GM18861 (cell line): ENCODE results near the gene RSPO3.
"Not testable (repeated sequence)": the region's sequence is repeated elsewhere in the genome, so short reads cannot be mapped to it uniquely, and the experiment has no call there.

Experiments used
- ATAC-seq: cut with Tn5 transposase; IDR thresholded peaks from one replicate; pipeline ENCODE4 v1.9.1; 2021; ENCODE audit not compliant: unreplicated experiment

RSPO3 gene

DNA sequence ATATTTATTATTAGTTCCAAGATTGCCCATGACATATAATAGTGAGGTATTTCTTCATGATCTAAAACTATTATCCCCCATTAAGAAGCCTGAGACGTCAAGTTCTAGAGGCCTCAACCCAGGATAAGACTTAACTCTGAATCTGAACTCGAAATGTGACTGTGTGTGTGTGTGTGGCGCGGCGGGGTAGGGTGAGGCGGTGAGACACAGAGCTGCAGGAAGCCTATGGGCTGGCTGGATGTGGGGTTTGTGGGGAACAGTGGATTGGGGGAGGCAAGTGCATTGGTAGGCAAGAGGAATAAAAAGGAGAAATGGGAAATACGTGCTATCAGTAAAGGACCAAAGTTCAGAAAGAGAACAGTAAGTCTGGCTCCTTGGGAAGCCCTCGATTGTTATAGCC, 81.6 kb downstream of the RSPO3 start:
- ATAC-seq, result no peak

GRCh38 chr6:127201321-127201720, 82.8 kb downstream of the RSPO3 start:
- no peak for ATAC-seq

DNA sequence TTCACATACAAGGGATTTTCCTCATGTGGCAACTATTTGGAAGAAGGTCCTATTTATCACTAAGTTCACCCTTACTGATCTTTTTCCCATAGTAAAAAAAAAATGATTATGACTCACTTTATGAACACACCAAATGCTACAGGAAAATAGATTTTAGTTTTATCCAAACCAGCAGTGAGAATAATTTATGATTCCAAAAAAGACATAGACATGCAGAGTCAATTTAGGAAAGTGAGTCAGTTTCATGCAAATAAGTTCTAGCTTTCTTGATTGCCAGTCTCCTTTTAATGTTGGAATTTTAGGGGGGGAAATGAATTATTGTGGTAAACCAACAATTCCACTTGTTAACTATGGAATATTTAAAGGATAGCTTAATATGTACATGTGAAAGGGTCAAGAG, 84.2 kb downstream of the RSPO3 start:
- no peak for ATAC-seq

GRCh38 chr6:127204281-127204680, 85.8 kb downstream of the RSPO3 start:
- ATAC-seq, result no peak

GRCh38 chr6:127205036-127205435, 86.6 kb downstream of the RSPO3 start:
- no peak for ATAC-seq

GRCh38 chr6:127206531-127207095, 88.1 kb downstream of the RSPO3 start:
- no peak for ATAC-seq

- ATAC-seq, result no peak
Measured at GRCh38 chr6:127207591-127208120, 89.2 kb downstream of the RSPO3 start.

DNA sequence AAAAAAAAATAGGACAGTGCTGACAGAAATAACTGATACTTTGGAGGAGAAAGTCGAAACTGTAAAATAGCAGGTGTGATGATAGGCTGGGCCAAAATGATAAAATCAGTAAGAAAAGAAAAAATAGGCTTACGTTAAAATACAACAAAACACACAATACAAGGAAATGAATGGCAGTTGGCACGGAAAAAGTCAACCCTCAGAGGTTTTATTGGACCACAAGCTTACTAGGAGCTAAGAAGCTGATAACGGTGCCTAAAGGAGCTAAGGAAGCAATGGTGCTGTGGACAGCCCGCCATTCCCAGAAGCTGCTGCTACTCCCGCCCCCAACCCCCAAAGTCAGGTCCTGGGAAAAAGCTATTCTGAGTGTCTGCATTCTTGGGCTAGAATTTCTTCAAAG, 92.3 kb downstream of the RSPO3 start:
- no peak for ATAC-seq

DNA sequence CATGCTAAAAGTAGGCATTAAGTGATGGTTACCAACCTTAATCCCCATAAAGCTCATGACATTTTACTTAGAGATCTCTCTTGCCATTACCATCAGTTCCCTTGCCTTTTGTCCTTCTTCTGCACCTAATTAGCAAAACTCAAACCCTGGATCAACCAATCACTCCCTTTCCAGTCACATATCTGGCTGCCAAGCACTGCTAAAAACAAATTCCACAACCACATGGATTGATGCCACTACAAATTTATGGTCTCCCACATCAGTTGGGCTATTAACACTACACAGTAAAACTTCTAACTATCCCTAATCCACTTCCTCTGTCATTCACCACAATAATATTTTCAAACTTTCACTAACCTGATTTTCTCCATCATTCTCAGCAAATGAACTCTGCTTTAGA, 93.9 kb downstream of the RSPO3 start:
- no peak for ATAC-seq

- not testable (repeated sequence) for ATAC-seq
Measured at GRCh38 chr6:127214032-127214431, 95.6 kb downstream of the RSPO3 start.

- ATAC-seq, result not testable (repeated sequence)
Measured at GRCh38 chr6:127214531-127214930, 96.1 kb downstream of the RSPO3 start.

- no peak for ATAC-seq
Measured at GRCh38 chr6:127215931-127216330, 97.5 kb downstream of the RSPO3 start.

GRCh38 chr6:127216810-127217789, 98.6 kb downstream of the RSPO3 start:
- ATAC-seq, result no peak

DNA sequence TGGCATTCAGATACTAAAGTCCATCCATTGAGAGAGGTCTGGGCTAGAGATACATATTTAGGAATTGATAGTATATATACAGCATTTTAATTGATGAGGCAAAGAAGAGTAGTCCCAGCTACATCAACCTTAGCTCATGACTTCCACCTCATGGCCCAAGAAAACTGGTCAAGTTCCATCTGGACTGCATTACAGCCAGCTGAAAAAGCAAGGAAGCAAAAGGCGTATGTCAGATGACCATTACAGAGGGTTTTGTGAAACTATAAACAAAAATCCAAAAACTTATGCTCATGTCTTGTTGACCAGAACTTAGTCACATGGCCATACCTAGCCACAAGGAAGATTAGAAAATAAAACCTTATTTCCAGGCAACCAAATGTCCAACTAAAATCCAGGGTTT, 101.4 kb downstream of the RSPO3 start:
- no peak for ATAC-seq

GRCh38 chr6:127221201-127221600, 102.7 kb downstream of the RSPO3 start:
- ATAC-seq, result no peak

DNA sequence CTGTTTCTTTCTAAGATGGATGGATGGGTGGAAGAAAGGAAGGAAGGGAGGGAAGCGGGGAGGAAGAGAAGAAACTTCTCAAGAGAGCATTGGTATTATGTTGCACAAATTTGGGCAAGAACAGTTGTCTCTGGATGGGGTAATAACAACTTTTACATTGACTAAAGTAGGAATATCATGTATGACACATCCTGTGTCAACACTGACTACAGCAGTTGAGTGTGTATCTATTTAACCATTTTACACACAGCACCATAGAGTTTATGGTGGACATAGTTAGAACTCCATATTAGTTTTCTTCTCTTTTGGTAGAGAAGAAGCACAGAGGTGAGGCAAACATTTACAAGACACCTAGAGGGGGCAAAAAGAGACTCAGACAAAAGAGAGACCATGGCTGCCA, 103.9 kb downstream of the RSPO3 start:
- no peak for ATAC-seq

GRCh38 chr6:127225497-127225896, 107.0 kb downstream of the RSPO3 start:
- ATAC-seq, result no peak

GRCh38 chr6:127233819-127234218, 115.3 kb downstream of the RSPO3 start:
- ATAC-seq, result not testable (repeated sequence)

GRCh38 chr6:127243501-127243900, 125.0 kb downstream of the RSPO3 start:
- ATAC-seq, result no peak
